HEK293T (cell line): ENCODE data around the gene SLC6A11.

Experiments
- CTCF ChIA-PET: fragments of 350-600 bp; formaldehyde crosslinking; extraction: SDS; loops from one replicate; lab custom pipeline; 2021; ENCODE audit warnings: antibody characterized with exemption, inconsistent platforms; lab: Yijun Ruan, JAX
- POLR2A ChIA-PET: fragments of 350-600 bp; formaldehyde crosslinking; extraction: SDS; loops from one replicate; lab custom pipeline; 2020; ENCODE audit warnings: antibody characterized with exemption, inconsistent platforms; lab: Yijun Ruan, JAX
- DNase-seq: peaks from one replicate; pipeline ENCODE4 v3.0.0; 2012; ENCODE audit warnings: mixed read lengths; ENCODE audit errors: extremely low spot score
- ARNT ChIP-seq: fragments of 450-650 bp; IDR thresholded peaks from 2 replicates; pipeline ENCODE4 v1.6.1; 2017; ENCODE audit warnings: mild to moderate bottlenecking
- BHLHE40 ChIP-seq: fragments of 450-650 bp; IDR thresholded peaks from 2 replicates; pipeline ENCODE4 v1.6.1; 2016; ENCODE audit warnings: mild to moderate bottlenecking, moderate library complexity, borderline replicate concordance
- CTBP1 ChIP-seq: fragments of 450-650 bp; IDR thresholded peaks from 2 replicates; pipeline ENCODE4 v1.6.1; 2016; ENCODE audit warnings: borderline replicate concordance
- ELF4 ChIP-seq: fragments of 450-650 bp; IDR thresholded peaks from 2 replicates; pipeline ENCODE4 v1.6.1; 2017; ENCODE audit warnings: antibody characterized with exemption
- FOXA1 ChIP-seq: fragments of 450-650 bp; IDR thresholded peaks from 2 replicates; pipeline ENCODE4 v1.6.1; 2016; ENCODE audit warnings: mild to moderate bottlenecking
- FOXK2 ChIP-seq: fragments of 450-650 bp; IDR thresholded peaks from 2 replicates; pipeline ENCODE4 v1.6.1; 2016; ENCODE audit warnings: mild to moderate bottlenecking
- FOXM1 ChIP-seq: fragments of 450-650 bp; IDR thresholded peaks from 2 replicates; pipeline ENCODE4 v1.6.1; 2017; ENCODE audit warnings: mild to moderate bottlenecking, borderline replicate concordance
- HDGF ChIP-seq: fragments of 450-650 bp; IDR thresholded peaks from 2 replicates; pipeline ENCODE4 v1.6.1; 2017; ENCODE audit warnings: antibody characterized with exemption, borderline replicate concordance
- L3MBTL2 ChIP-seq: fragments of 450-650 bp; conservative IDR thresholded peaks from 2 replicates; pipeline ENCODE4 v1.6.1; 2016; ENCODE audit warnings: mild to moderate bottlenecking
- LEF1 ChIP-seq: fragments of 450-650 bp; IDR thresholded peaks from 2 replicates; pipeline ENCODE4 v1.6.1; 2017; ENCODE audit warnings: mild to moderate bottlenecking, borderline replicate concordance
- NFRKB ChIP-seq: fragments of 450-650 bp; IDR thresholded peaks from 2 replicates; pipeline ENCODE4 v1.6.1; 2016; ENCODE audit warnings: mild to moderate bottlenecking, moderate library complexity
- SP1 ChIP-seq: fragments of 450-650 bp; IDR thresholded peaks from 2 replicates; pipeline ENCODE4 v1.6.1; 2017
- SUZ12 ChIP-seq: fragments of 450-650 bp; IDR thresholded peaks from 2 replicates; pipeline ENCODE4 v1.6.1; 2016; ENCODE audit warnings: mild to moderate bottlenecking
- TARDBP ChIP-seq: fragments of 450-650 bp; IDR thresholded peaks from 2 replicates; pipeline ENCODE4 v1.6.1; 2016
- ZNF384 ChIP-seq: fragments of 450-650 bp; IDR thresholded peaks from 2 replicates; pipeline ENCODE4 v1.6.1; 2016
- TF ChIP-seq, protein P1 (sequence below): fragments of 450-650 bp; IDR thresholded peaks from 2 replicates; pipeline ENCODE4 v1.6.1; 2016

SLC6A11 gene

DNA sequence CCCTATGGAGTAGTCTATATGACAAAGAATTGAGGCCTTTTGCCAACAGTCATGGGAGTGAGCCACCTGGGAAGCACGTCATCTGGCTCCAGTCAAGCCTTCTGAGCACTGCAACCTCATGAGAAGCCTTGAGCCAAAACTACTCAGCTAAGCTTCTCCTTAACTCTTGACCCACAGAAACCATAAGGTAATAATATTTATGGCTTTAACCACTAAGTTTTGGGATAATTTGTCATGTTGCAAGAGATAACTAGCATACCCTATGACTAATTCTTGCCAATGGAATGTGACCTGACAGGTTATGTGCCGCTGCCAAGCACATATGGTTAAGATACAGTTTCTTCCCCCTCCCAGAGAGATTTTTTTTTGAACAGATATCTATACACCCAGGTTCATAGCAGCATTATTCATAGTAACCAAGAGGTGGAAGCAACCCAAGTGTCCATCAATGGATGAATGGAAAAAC lies 11.8 kb upstream of the SLC6A11 start:
- TF ChIP-seq HDGF (no peak), TARDBP (no peak), ARNT (no peak), ZNF384 (no peak), FOXM1 (no peak), CTBP1 (no peak), BHLHE40 (no peak)
- TF ChIP-seq, protein P1, sequence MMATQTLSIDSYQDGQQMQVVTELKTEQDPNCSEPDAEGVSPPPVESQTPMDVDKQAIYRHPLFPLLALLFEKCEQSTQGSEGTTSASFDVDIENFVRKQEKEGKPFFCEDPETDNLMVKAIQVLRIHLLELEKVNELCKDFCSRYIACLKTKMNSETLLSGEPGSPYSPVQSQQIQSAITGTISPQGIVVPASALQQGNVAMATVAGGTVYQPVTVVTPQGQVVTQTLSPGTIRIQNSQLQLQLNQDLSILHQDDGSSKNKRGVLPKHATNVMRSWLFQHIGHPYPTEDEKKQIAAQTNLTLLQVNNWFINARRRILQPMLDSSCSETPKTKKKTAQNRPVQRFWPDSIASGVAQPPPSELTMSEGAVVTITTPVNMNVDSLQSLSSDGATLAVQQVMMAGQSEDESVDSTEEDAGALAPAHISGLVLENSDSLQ, result no peak
- CTCF ChIA-PET, result no interaction called here

DNA sequence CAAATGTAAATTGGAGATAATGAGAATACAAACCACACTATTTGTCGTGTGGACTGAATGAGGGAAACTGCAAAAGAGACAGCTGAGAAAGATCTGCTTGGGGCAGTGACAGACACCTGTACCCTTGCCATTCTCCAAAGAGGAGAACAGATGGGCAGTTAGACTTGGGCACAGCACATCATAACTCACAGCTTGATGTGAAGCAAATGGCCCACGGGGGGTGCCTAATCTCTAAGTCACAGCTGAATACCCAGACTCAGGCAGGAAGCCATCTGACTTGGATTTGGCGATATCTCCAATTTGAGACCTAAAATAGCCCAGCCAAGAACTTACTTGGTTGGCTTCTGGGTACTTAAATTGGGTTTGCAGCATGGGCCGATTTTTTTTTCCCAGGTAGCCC lies 10.0 kb upstream of the SLC6A11 start:
- no peak for DNase-seq
- ChIA-PET CTCF (no interaction called here), POLR2A (no interaction called here)
- no peak for TF ChIP-seq SP1
- no peak for TF ChIP-seq ARNT
- TF ChIP-seq FOXM1, result no peak
- TF ChIP-seq NFRKB, result no peak
- TF ChIP-seq, protein P1, result no peak
- TF ChIP-seq FOXK2, result no peak
- no peak for TF ChIP-seq ELF4
- no peak for TF ChIP-seq ZNF384
- no peak for TF ChIP-seq HDGF
- no peak for TF ChIP-seq FOXA1
- TF ChIP-seq LEF1, result no peak

More for the DNA sequence above, 11.8 kb upstream of the SLC6A11 start:
- DNase-seq, result no peak
- POLR2A ChIA-PET, result no interaction called here

- no peak for DNase-seq
- no peak for TF ChIP-seq FOXA1
- no peak for TF ChIP-seq CTBP1
- no peak for TF ChIP-seq FOXK2
- no peak for TF ChIP-seq BHLHE40
- TF ChIP-seq TARDBP, result no peak
- no peak for TF ChIP-seq SP1
- TF ChIP-seq SUZ12, result no peak
- no peak for TF ChIP-seq ARNT
- no peak for TF ChIP-seq L3MBTL2
- TF ChIP-seq ZNF384, result no peak
- no peak for TF ChIP-seq HDGF
- no peak for TF ChIP-seq LEF1
- no peak for TF ChIP-seq FOXM1
- TF ChIP-seq ELF4, result no peak
- TF ChIP-seq, protein P1, result no peak
- no peak for TF ChIP-seq NFRKB
- POLR2A ChIA-PET, result interaction anchor here (1.0 kb wide), 1 partner anchor 8 kb away, joined by 3 read pairs; the partner anchor contains the start of gene SLC6A11
- CTCF ChIA-PET, result no interaction called here
These were observed 7.8 kb upstream of the SLC6A11 start for GRCh38 chr3:10808130-10808735.

DNA sequence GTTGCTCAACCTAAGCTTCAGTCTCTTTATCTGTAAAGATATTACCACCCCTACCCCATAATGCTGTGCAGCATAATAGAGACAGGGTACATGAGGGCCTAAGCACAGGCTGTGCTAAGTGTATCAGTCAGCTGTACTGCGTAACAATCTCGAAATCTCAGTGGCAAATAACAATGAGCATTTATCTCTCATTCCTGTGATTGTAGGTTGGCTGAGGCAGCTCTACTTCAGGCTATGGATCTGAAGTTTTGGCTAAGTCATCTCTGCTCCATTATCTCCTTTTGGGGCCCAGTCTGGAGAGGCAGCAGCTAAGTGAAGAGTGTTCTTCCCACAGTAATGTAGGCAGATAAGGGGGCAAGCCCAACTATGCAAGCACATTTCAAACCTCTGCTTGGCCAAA lies 7.1 kb upstream of the SLC6A11 start:
- TF ChIP-seq CTBP1, result no peak
- TF ChIP-seq ELF4, result no peak
- TF ChIP-seq SUZ12, result no peak
- TF ChIP-seq FOXM1, result no peak
- TF ChIP-seq BHLHE40, result no peak
- no peak for TF ChIP-seq HDGF
- TF ChIP-seq LEF1, result no peak
- TF ChIP-seq FOXK2, result no peak
- TF ChIP-seq SP1, result no peak
- no peak for TF ChIP-seq ARNT
- TF ChIP-seq L3MBTL2, result no peak
- no peak for DNase-seq
- ChIA-PET POLR2A (no interaction called here), CTCF (no interaction called here)

GRCh38 chr3:10810376-10810775 lies 5.7 kb upstream of the SLC6A11 start:
- CTCF ChIA-PET, result no interaction called here

More at GRCh38 chr3:10810376-10810775, 5.7 kb upstream of the SLC6A11 start:
- POLR2A ChIA-PET, result no interaction called here
- TF ChIP-seq FOXM1 (no peak), ZNF384 (no peak), SUZ12 (no peak), ELF4 (no peak), NFRKB (no peak), FOXK2 (no peak), BHLHE40 (no peak), L3MBTL2 (no peak), CTBP1 (no peak), LEF1 (no peak), HDGF (no peak), ARNT (no peak)
- TF ChIP-seq, protein P1, result no peak
- DNase-seq, result no peak
